ENCODE results near the gene PHYKPL.
"Not testable (repeated sequence)": the region's sequence is repeated elsewhere in the genome, so short reads cannot be mapped to it uniquely, and the experiment has no call there.

The PHYKPL gene

DNA sequence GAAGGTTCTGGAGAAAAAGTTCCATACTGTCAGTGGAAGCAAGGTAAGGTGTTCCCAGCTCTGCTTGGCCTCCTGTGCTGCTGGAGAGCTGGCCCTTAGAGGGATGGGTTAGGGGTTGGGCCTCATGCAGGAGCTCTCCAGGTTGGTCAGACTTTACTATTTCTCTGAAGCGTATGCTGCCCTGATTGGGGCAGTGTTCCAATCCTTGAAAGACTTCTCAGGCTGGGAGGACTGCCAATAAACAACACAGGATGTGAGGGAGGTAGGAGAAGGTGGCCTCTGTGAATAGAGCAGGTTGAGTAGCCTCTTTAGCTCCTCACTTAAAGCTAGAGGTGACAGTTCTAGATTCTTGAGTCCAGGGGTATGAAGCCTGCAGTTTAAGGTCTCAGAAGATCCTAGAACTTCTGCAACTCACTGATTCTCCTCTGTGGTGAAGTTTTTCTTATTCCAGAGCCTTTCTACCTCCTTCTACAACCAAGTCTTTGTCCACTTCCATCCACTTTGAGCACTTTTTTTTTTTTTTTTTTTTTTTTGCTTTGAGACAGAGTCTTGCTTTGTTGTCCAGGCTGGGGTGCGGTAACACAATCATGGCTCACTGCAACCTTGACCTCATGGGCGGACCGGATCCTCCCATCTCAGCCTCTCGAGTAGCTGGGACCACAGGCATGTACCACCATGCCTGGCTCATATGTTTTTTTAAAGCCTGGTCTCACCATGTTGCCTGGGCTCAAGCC is 25.3 kb downstream of the PHYKPL start:
- no peak for DNase-seq (ENCODE audit: low spot score)

DNA sequence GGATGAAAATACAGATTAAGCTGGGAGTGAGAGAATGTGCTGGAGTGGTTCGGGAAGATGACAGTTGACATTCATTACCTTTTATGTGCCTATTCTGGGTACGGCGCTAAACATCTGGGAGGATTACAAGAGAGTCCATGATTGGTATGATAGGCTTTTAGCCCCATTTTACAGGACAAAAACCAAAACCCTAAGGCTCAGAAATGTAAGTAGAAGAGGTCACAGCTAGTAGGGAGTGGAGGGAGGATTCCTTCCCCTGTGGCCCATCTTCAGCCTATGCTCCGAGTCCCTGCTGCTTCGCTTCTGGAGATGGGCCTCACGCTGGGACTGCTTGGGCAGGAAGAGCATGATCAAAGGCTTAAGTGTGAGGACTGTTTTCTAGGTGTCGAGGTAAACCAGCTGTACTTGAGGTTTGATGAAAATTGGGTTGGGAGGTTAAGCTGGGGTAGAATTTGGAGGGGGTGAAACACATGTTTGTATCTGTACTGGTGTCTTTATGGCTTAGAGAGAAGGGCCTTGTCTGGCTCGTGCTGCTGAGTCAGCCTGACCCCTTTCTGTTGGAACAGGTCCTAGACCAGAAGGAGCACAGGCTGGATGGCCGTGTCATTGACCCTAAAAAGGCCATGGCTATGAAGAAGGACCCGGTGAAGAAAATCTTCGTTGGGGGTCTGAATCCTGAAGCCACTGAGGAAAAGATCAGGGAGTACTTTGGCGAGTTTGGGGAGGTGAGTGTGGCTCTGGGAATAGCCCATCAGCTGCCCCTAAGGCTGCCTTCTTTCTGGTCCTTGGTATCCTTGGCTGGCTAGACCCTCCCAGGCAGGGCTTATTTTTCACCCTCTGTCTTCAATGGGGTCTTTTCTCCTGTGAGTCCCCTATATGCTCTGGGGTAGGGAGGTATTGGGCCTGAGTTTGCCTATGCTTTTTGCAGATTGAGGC is 26.2 kb downstream of the PHYKPL start:
- no peak for DNase-seq (ENCODE audit: low spot score)

DNA sequence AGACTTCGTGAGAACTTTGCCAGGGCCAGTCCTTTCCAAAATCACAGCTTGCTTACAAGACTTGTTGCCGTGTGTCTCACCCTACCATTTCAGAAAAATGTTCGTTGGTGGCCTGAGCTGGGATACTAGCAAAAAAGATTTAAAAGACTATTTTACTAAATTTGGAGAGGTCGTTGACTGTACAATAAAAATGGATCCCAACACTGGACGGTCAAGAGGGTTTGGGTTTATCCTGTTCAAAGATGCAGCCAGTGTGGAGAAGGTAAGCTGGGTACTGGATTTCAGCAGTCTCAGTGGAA is 26.9 kb downstream of the PHYKPL start:
- DNase-seq (ENCODE audit: low spot score) = no peak

DNA sequence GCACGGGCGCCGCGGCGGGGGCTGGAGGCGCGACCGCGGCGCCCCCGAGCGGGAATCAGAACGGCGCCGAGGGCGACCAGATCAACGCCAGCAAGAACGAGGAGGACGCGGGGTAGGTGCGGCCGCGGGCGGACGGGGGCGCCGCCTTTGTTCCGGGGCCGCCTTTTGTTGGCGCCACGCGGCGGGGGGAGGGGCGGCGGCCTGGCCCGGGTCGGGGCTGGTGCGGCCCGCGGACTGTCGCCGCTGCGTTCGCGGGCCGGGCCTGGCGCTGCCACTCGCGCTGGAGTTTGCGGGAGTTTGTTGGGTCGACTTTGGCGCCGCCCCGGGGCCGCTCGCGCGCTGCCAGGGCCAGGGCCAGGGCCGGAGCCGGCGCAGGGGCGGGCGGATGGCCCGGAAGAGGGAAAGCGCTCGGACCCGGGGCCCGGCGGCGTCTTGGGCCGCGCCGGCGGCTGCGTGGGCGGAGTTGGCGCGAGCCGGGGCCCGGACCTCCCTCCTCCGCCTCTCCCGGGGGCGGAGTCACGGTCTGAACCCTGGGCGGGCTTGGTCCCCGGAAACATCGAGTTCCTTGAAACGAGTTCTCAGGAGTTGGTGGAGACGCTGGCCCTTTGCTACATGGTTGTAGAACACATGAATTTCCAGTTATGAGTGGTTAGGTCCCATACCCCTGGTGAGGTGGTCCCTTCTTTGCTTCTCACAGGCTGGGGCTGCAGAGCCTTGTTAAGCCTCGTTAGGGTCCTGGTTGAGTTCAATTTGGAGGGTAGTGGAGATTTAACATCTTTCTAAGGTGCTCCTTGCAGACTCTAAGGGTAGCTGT is 27.5 kb downstream of the PHYKPL start:
- peak; percentile 70 for DNase-seq (ENCODE audit: low spot score)

DNA sequence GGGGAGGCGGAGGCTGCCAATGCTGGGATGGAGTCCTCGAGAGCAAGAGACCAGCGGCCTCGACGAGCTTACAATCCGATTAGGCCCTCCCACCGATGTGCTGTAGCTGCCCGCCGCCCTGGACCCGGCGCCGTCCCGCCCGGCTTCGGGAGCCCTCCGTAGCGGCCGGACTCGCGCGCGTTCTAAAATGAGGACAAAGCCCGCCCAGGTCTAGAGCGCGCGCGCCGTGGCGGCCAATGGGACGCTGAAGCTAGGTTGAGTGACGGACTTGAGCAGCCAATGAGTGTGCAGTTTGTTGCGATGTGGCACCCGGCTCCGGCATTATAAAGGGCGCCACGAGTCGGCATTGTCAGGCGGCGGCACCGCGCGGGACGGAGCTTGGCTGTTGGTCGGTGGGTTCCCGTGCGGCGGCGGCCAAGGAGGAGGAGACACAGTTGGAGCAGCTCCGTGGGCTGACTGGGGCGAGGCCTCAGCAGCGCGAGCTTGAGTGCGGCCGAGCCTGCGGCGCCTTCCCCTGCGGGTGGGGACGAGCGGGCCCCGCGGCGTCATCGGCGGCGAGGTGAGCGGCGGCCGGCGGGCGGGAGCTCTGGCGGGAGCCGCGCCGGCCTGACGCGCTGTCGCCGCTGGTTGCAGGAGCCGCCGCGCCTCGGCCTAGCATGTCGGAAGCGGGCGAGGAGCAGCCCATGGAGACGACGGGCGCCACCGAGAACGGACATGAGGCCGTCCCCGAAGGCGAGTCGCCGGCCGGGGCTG is 28.2 kb downstream of the PHYKPL start, which contains the start of gene HNRNPAB:
TSS of gene HNRNPAB (plus strand) at position 352 of the 753 bp plus-strand sequence. CDS start at position 657, 305 bp downstream.
- peak; percentile 94 for DNase-seq (ENCODE audit: low spot score)

DNA sequence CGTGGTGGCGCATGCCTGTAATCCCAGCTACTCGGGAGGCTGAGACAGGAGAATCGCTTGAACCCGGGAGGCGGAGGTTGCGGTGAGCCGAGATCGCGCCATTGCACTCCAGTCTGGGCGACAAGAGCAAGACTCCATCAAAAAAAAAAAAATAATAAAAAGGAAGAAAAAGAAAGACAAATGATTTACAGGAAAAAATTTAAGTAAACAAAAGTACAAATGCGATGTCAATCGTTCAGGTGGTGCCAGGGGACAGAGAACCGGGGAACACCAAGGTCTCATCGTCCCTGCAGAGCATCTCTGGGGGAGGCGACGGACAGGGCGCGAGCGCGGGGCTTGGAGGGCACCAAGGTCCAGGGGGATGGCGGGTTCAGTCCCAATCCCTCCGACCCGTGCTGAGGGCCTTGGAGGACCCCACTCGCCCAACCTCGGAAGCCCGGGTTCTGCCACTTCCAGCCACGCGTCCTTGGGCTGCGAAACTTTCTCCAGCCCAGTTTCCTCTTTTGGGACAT is 28.9 kb downstream of the PHYKPL start:
- DNase-seq (ENCODE audit: low spot score) = no peak

DNA sequence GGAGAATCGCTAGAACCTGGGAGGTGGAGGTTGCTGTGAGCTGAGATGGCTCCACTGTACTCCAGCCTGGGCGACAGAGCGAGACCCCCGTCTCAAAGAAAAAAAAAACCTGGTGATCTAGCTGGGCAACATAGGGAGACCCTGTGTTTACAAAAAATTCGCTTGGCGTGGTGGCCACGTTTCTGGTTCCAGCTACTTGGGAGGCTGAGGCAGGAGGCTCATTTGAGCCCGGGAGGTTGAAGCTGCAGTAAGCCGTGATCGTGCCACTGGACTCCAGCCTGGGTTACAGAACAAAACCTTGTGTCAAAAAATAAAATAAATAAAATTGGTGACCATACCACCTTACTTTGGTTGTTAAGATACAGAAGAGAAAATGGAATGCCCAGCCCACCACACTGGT is 30.1 kb downstream of the PHYKPL start:
- DNase-seq (ENCODE audit: low spot score) = no peak

DNA sequence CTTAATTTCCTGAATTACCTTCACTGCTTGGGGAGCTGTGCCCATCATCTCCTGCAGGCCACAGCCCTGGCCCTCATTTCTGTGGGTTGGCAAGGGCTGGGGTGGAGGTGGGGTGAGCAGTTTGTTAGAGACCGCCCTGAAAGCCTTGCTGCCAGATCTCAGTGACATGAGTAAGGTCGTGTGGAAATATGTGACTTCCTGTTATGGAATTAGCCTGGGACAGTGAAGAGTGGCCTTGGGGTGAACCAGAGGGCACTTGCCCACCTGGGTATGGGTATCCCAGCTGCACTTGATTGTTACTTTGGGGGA is 30.7 kb downstream of the PHYKPL start:
- no peak for DNase-seq (ENCODE audit: low spot score)

DNA sequence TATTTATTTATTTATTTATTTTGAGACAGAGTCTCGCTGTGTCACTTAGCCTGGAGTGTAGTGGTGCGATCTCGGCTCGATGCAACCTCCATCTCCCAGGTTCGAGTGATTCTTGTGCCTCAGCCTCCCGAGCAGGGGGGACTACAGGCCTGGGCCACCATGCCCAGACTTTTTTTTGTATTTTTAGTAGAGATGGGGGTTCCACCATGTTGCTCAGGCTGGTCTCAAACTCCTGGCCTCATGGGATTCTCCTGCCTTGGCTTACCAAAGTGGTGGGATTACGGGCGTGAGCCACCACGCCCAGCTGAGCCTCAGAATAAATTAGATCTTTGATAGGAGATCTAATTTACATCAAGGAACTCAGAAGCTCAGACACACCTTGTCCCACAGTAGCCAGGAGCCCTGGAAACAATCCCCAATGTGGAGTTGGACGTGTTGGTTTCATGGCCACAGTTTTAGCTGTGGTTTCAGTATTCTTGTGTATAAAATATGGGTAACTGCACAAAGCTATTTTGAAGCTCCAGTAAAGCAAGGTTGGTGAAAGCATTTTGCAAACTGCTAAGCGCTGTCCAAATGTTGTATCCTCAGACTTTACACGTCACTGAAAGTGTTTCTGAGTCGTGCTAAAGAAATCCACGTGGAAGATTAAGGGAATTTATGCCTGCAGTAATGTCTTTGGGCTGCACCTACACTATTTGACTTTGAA is 31.2 kb downstream of the PHYKPL start:
- no peak for DNase-seq (ENCODE audit: low spot score)

DNA sequence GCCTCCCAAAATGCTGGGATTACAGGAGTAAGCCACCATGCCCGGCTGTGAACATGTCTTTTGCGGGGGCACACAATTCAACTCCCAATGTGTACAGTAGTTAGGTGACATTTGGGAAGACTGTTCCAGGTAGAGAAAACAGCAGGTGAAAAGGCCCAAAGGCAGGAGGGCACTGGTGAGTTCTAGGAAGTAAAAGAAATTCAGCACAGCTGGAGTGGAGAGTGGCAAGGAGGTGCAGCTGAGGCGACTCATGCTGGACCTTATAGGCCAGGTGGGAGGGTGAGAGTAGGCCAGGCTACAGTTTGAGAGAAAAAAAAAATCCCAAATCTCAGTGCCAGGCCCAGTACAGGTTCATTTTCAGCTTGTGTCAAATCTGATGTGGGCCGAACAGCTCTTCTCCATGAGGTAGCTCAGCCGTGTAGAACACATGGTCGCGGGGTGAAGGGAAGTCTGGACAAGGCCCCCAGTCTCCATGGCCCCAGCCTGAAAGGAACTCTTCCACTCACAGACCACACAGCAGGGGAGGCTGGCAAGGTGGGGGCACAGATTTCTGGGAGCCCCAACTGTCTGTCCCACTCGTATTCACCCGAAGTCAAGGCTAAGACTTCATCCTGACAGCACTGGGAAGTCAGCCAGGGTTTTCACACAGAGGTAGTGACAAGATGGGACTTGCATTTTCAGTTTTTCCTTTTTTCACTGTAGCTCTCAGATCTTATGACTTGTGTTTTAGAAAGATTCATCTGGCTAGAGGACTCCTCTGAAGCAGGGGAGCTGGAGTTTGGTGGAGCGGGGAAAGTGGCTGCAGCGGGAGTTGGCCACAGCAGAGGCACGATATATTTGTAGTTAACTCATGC is 32.8 kb downstream of the PHYKPL start:
- DNase-seq (ENCODE audit: low spot score) = no peak

DNA sequence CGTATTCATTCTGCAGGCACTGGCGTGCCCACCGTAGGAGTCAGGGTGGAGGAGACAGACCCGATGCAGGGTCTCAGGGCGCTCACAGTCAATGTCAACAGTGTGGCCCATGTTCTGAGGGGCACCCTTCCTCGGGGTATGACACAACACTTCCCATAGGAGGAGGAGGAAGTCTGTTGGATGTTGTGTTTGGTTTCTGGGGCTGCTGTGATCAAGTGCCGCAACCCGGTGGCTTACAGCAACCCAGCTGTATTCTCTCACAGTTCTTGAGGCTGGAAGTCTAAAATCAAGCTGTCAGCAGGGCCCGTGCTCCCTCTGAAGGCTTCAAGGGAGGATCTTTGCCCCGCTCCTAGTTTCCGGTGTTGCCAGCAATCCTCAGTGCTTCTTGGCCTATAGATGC is 33.9 kb downstream of the PHYKPL start:
- DNase-seq (ENCODE audit: low spot score) = no peak

DNA sequence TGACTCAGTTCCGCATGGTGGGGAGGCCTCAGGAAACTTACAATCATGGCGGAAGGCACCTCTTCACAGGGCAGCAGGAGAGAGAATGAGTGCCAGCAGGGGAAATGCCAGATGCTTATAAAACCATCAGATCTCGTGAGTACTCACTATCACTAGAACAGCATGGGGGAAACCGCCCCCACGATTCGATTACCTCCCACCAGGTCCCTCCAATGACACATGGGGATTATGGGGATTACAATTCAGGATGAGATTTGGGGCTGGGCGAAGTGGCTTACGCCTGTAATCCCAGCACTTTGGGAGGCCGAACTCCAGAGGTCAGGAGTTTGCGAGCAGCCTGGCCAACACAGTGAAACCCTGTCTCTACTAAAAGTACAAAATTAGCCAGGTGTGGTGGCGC is 34.5 kb downstream of the PHYKPL start:
- DNase-seq (ENCODE audit: low spot score) = not testable (repeated sequence)

DNA sequence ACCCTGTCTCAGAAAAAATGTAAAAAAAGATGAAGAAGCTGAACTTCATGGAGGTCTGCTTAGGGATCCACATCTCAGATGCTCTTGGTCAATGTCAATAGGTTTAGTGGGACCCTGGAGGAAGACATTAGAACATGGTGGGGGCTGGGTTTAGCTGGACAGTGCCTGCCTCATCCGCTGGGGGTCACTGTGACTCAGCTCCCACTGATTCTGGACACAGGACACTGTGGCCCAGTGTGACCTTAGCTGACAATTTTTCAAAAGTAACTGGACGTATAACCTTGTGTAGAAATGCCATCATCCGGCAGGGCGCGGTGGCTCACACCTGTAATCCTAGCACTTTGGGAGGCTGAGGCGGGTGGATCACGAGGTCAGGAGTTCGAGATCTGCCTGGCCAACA is 35.6 kb downstream of the PHYKPL start:
- DNase-seq (ENCODE audit: low spot score) = no peak

DNA sequence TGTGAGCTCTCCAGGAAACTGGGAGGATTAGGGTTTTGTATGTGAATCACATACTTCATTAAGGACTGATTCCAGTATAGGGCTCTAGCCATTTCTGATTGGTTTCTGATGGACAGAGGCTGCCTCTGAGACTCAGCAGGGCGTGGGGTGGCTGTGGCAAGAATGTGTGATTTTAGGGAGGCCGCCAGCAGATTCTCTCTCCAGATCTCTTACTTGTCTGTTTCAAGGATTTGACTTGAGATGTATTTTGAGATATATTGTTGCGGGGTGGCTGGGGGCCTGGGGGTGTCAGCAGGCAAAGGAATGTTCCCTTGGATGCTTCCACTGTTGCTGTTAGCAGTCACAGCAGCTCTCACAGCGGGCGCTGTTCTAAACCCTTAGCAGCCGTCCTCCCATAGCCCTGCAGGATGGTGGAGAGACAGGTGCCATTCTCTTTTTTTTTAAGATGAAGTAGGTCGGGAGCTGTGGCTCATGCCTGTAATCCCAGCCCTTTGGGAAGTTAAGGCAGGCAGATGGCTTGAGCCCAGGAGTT is 36.3 kb downstream of the PHYKPL start:
- DNase-seq (ENCODE audit: low spot score) = no peak

DNA sequence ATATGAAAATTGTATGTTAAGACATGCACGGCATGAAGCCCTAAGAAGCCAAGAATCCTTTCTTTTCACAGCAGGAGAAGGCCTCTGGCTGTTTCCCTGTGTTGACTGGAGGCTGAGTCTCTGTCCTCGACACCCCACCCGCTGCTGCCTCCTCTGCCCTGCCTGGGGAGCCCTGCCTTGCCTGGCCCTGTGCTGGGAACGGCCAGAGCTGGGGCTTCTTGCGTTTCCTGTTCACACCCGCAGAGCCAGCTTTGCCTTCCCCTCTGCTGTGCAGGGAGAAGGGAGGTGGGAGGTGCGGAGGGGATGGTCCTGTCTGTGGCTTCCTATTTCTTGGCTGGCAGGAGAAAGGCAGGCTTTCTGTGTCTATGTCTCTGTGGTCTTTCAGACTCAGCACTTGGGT is 38.6 kb downstream of the PHYKPL start:
- no peak for DNase-seq (ENCODE audit: low spot score)

DNA sequence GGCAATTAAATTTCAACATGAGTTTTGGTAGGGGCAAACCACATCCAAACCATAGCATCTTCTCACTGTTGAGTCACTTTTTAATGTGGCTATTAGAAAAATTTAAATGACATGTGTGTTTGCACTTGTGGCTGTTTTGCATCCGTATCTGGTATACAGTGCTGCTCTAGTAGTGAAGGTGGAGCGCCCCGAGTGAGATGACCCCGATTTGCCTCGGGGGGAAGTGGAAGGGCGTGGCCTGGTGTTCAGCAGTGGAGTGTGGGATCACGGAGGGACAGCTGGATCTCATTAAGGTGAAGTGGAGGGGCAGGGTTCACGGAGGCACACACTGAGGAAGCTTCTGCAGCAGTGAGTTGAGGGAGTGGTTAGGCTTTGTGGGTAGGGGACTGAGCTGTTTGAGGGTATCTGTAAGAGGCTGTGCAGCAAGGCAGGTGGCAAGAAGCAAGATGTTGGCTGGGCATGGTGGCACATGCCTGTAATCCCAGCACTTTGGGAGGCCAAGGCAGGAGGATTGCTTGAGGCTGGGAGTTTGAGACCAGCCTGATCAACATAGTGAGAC is 39.3 kb downstream of the PHYKPL start:
- no peak for DNase-seq (ENCODE audit: low spot score)

DNA sequence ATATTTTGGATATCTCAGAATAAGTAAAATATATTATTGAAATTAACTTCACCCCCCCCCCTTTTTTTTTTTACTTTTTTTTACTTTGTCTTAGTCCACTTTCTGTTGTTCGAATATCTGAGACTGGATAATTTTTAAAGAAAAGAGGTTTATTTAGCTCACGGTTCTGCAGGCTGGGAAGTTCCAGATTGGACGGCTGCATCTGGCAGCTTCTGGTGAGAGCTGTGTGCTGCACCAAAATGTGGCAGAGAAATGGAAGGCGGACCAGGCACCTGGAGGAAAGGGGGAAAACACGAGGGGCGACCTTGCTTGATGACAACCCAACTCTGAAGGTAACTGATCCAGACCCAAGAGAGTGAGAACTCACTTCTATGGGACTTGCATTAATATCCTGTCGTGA is 39.8 kb downstream of the PHYKPL start:
- DNase-seq (ENCODE audit: low spot score) = no peak

DNA sequence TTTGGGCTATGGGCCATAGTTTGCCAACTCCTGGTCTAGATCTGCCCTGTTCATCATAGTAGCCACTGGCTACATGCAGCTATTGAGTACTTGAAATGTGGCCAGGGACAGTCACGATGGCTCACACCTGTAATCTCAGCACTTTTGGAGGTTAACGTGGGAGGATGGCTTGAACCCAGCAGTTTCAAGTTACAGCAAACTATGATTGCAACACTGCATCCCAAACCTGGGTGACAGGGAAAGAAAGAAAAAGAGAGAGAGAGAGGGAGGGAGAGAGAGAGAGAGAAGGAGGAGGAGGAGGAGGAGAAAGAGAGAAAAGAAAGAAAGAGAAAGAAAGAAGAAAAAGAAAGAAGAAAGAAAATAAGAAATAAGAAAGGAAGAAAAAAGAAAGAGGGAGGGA is 40.4 kb downstream of the PHYKPL start:
- no peak for DNase-seq (ENCODE audit: low spot score)

DNA sequence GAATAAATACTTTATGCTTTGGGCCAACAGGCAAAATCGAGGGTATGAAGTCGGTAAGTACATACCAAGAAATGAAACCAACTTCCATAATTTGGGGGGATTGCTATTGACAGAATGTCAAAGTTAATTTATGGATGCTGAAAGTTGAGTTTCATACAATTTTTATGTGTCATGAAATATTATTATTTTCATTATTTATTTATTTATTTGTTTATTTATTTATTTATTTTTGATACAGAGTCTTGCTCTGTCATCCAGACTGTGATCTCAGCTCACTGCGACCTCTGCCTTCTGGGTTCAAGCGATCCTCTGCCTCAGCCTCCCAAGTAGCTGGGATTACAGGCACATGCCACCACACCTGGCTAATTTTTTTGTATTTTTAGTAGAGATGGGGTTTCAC is 40.9 kb downstream of the PHYKPL start:
- no peak for DNase-seq (ENCODE audit: low spot score)

DNA sequence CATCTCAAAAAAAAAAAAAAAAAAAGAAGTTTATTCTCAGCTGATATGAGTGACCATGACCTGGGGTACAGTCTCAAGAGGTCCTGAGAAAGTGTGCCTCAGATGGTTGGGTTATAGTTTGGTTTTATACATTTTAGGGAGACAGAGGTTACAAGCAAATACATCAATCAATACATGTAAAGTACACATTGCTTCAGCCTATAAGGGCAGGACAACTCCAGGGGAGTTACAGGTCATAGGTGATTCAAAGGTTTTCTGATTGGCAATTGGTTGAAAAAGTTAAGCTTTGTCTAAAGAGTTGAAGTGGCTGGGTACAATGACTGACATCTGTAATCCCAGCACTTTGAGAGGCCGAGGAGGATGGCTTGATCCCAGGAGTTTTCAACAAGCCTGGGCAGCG is 43.2 kb downstream of the PHYKPL start:
- DNase-seq (ENCODE audit: low spot score) = no peak

All from CD4-positive, alpha-beta T cell treated with Interleukin-6 at 100 ng/mL for 8 hours (primary cell).